Activated naive CD4-positive, alpha-beta T cell treated with anti-CD3 and anti-CD28 coated beads, Interleukin-2, amount 10 ng/mL, durations not matched to agents 7 days and 5 days (primary cell): ENCODE results near the gene OTOF.

Experiments
- CTCF ChIA-PET: fragments of 350-600 bp; sonication (Branson Sonifier 250); formaldehyde crosslinking; loops from one replicate; lab custom pipeline; 2021; ENCODE audit warnings: antibody characterized with exemption; lab: Charles Lee
- DNase-seq: peaks from one replicate; pipeline ENCODE4 v3.0.0-alpha.2; 2020
- H3K27ac Mint-ChIP-seq: one replicate; pipeline ENCODE4 v1.8.0; 2021; ENCODE audit warnings: mild to moderate bottlenecking, moderate library complexity, mixed read lengths
- H3K27me3 Mint-ChIP-seq: one replicate; pipeline ENCODE4 v1.8.0; 2021; ENCODE audit warnings: mild to moderate bottlenecking, mixed read lengths
- H3K36me3 Mint-ChIP-seq: one replicate; pipeline ENCODE4 v1.8.0; 2021; ENCODE audit warnings: mixed read lengths
- H3K4me1 Mint-ChIP-seq: one replicate; pipeline ENCODE4 v1.8.0; 2021; ENCODE audit warnings: mixed read lengths
- H3K4me3 Mint-ChIP-seq: one replicate; pipeline ENCODE4 v1.8.0; 2021; ENCODE audit warnings: mild to moderate bottlenecking, moderate library complexity, mixed read lengths
- H3K9me3 Mint-ChIP-seq: one replicate; pipeline ENCODE4 v1.8.0; 2021; ENCODE audit warnings: mixed read lengths

Gene OTOF

GRCh38 chr2:26462511-26463243 lies 15.2 kb downstream of the OTOF start:
- peaks cover 4% of the 10 kb centered on the region for H3K27me3 Mint-ChIP-seq
- DNase-seq = peak; percentile 33

GRCh38 chr2:26462100-26462499 lies 15.8 kb downstream of the OTOF start:
- H3K4me1 Mint-ChIP-seq = no peaks in the 10 kb centered on the region
- DNase-seq = no peak
- H3K27ac Mint-ChIP-seq = no peak overlapping the region
- H3K27me3 Mint-ChIP-seq = peaks cover 4% of the 10 kb centered on the region
- CTCF ChIA-PET = interaction anchor here (1.2 kb wide), 1 partner anchor 52 kb away, joined by 3 read pairs; no protein-coding TSS in a partner anchor
- H3K36me3 Mint-ChIP-seq = no peaks in the 10 kb centered on the region
- H3K4me3 Mint-ChIP-seq = no peak overlapping the region
- H3K9me3 Mint-ChIP-seq = no peaks in the 10 kb centered on the region

More at GRCh38 chr2:26462511-26463243, 15.2 kb downstream of the OTOF start:
- CTCF ChIA-PET = interaction anchor here (1.2 kb wide), 2 partner anchors 40 to 52 kb away, joined by 3 to 4 read pairs; no protein-coding TSS in a partner anchor
- H3K4me1 Mint-ChIP-seq = no peaks in the 10 kb centered on the region
- no peak overlapping the region for H3K4me3 Mint-ChIP-seq
- no peak overlapping the region for H3K27ac Mint-ChIP-seq
- H3K9me3 Mint-ChIP-seq = no peaks in the 10 kb centered on the region
- H3K36me3 Mint-ChIP-seq = no peaks in the 10 kb centered on the region

DNA sequence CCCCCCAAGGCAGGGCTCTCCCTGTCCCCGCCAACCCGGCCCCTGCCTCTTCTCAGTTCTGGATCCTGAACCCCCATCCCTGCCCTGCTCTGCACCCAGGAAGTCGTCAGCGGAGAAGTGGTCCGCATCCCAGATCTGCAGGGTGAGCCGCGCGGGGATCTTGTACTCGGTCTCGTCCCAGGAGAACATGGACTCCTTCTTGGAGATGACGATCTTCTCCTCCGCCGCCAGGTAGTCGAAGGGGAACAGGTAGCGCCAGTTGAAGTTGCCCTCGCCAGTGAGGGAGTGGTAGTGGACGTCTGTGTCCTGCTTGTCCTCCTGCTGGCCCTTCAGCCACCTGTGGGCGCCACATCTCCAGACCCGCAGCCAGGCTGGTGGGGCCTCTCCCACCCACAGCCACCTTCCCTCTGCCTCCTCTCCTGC lies 16.3 kb downstream of the OTOF start:
- peaks cover 4% of the 10 kb centered on the region for H3K27me3 Mint-ChIP-seq
- H3K27ac Mint-ChIP-seq = no peak overlapping the region
- no peaks in the 10 kb centered on the region for H3K9me3 Mint-ChIP-seq
- DNase-seq = no peak
- no peaks in the 10 kb centered on the region for H3K36me3 Mint-ChIP-seq
- H3K4me1 Mint-ChIP-seq = no peaks in the 10 kb centered on the region
- CTCF ChIA-PET = interaction anchor here (1.2 kb wide), 1 partner anchor 53 kb away, joined by 3 read pairs; no protein-coding TSS in a partner anchor
- H3K4me3 Mint-ChIP-seq = no peak overlapping the region

DNA sequence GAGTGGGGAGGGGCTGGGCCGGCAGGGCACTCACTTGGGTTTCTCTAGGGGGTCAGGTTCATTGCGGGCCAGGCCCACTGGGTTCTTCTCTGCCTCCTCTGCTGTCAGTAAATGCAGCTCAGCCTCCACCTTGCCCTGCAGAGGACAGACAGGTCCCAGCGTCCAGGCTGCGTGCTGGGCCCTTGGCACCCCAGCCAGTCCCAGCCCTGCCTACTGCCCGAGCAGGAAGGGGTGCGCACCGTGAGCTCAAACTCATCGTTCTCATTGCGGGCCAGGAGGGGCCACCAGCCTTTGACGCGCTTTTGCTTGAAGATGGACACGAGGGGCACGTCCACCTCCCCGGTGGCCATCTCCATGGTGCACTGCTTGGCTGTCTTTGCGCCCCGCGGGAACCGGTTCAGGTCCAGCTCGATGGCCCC lies 17.3 kb downstream of the OTOF start:
- Mint-ChIP-seq H3K27me3 (peaks cover 5% of the 10 kb centered on the region), H3K4me1 (no peaks in the 10 kb centered on the region), H3K36me3 (no peaks in the 10 kb centered on the region), H3K4me3 (no peak overlapping the region), H3K27ac (peak overlapping the region; percentile 33), H3K9me3 (no peaks in the 10 kb centered on the region)
- no peak for DNase-seq
- CTCF ChIA-PET = interaction anchor here (0.6 to 1.3 kb wide), 2 partner anchors 117 to 296 kb away, joined by 3 read pairs; no protein-coding TSS in a partner anchor

GRCh38 chr2:26459991-26460612 lies 17.8 kb downstream of the OTOF start:
- DNase-seq = no peak
- Mint-ChIP-seq H3K27ac (no peak overlapping the region), H3K27me3 (peaks cover 8% of the 10 kb centered on the region), H3K36me3 (no peaks in the 10 kb centered on the region), H3K4me3 (no peak overlapping the region), H3K9me3 (no peaks in the 10 kb centered on the region), H3K4me1 (no peaks in the 10 kb centered on the region)
- CTCF ChIA-PET = interaction anchor here (0.6 to 2.1 kb wide), 3 partner anchors 11 to 295 kb away, joined by 3 to 4 read pairs (median 3); no protein-coding TSS in a partner anchor

DNA sequence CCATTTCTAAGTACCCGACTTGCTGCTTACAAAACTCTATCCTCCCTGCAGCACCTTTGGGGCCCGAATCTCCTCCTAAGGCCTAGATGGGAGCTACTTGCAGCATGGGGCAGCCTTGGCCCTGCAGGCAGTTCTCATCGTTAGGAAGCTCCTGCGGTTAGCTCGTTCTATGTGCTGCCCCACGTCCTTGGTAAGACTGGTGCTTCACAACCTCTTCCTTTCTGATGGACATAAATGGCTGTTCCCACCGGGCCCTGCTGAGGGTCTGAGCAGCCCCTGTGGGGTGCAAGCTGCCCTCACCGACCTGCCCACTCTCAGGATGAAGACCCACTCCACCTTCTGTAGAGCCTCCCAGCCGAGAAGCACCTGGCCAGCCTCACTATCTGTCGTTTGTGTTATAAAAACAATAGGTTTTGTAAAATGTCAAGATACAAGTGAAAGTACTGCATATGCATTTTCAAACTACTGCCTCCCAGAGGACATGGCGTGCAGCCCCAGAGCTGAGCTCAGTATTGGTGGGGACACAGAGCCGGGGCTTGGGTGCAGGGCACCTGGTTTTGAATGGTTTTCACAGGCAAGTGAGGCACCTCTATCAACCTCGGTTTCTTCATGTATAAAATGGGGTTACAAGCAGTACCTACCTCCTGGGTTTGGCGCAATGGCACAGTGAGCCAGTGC lies 19.4 kb downstream of the OTOF start:
- H3K9me3 Mint-ChIP-seq = no peaks in the 10 kb centered on the region
- H3K27me3 Mint-ChIP-seq = peaks cover 14% of the 10 kb centered on the region
- H3K27ac Mint-ChIP-seq = no peak overlapping the region
- H3K4me3 Mint-ChIP-seq = no peak overlapping the region
- CTCF ChIA-PET = interaction anchor here (2.1 kb wide), 1 partner anchor 9 kb away, joined by 4 read pairs; no protein-coding TSS in a partner anchor
- peak; percentile 14 for DNase-seq
- H3K4me1 Mint-ChIP-seq = no peaks in the 10 kb centered on the region
- no peaks in the 10 kb centered on the region for H3K36me3 Mint-ChIP-seq

- peak; percentile 12 for DNase-seq
- Mint-ChIP-seq H3K27me3 (peaks cover 21% of the 10 kb centered on the region), H3K4me1 (no peaks in the 10 kb centered on the region), H3K27ac (no peak overlapping the region), H3K36me3 (no peaks in the 10 kb centered on the region), H3K9me3 (no peaks in the 10 kb centered on the region), H3K4me3 (no peak overlapping the region)
- CTCF ChIA-PET = interaction anchor here (2.1 kb wide), 1 partner anchor 9 kb away, joined by 4 read pairs; no protein-coding TSS in a partner anchor
Measured at GRCh38 chr2:26457695-26458364, 20.1 kb downstream of the OTOF start.

DNA sequence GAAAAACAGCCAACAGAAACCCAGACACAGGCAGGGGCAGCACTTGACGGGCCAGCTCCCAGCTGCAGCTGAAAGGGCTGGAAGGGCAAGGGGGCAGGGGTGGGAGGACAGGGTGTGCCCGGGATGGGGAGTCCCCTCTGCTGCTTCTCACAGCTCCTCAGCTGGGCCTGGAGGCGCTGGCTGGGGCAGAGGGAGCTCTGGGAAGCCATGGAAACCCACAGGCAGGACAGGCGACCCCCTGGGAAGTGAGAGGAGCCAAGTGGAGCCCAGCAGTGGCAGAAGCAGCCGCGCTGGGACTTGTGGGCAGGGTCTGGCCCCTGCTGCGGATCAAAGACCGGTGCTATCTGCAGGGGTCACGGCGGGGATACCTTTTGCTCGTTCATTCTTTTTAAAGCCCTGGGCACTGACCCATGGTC lies 20.7 kb downstream of the OTOF start:
- CTCF ChIA-PET = no interaction called here
- no peak overlapping the region for H3K4me3 Mint-ChIP-seq
- H3K9me3 Mint-ChIP-seq = no peaks in the 10 kb centered on the region
- no peak overlapping the region for H3K27ac Mint-ChIP-seq
- H3K36me3 Mint-ChIP-seq = no peaks in the 10 kb centered on the region
- peaks cover 21% of the 10 kb centered on the region for H3K27me3 Mint-ChIP-seq
- H3K4me1 Mint-ChIP-seq = no peaks in the 10 kb centered on the region
- peak; percentile 16 for DNase-seq

GRCh38 chr2:26456440-26457250 lies 21.3 kb downstream of the OTOF start:
- H3K9me3 Mint-ChIP-seq = no peaks in the 10 kb centered on the region
- H3K4me1 Mint-ChIP-seq = no peaks in the 10 kb centered on the region
- peaks cover 21% of the 10 kb centered on the region for H3K27me3 Mint-ChIP-seq
- peak; percentile 14 for DNase-seq
- H3K27ac Mint-ChIP-seq = no peak overlapping the region
- H3K4me3 Mint-ChIP-seq = no peak overlapping the region
- no peaks in the 10 kb centered on the region for H3K36me3 Mint-ChIP-seq
- CTCF ChIA-PET = interaction anchor here (1.3 kb wide), 1 partner anchor 35 kb away, joined by 3 read pairs; no protein-coding TSS in a partner anchor

GRCh38 chr2:26455670-26456439 lies 22.1 kb downstream of the OTOF start:
- no peak for DNase-seq
- no peaks in the 10 kb centered on the region for H3K4me1 Mint-ChIP-seq
- H3K9me3 Mint-ChIP-seq = no peaks in the 10 kb centered on the region
- no peak overlapping the region for H3K27ac Mint-ChIP-seq
- CTCF ChIA-PET = interaction anchor here (1.3 kb wide), 2 partner anchors 36 to 505 kb away, joined by 3 read pairs; no protein-coding TSS in a partner anchor
- H3K36me3 Mint-ChIP-seq = no peaks in the 10 kb centered on the region
- no peak overlapping the region for H3K4me3 Mint-ChIP-seq
- H3K27me3 Mint-ChIP-seq = peaks cover 25% of the 10 kb centered on the region

DNA sequence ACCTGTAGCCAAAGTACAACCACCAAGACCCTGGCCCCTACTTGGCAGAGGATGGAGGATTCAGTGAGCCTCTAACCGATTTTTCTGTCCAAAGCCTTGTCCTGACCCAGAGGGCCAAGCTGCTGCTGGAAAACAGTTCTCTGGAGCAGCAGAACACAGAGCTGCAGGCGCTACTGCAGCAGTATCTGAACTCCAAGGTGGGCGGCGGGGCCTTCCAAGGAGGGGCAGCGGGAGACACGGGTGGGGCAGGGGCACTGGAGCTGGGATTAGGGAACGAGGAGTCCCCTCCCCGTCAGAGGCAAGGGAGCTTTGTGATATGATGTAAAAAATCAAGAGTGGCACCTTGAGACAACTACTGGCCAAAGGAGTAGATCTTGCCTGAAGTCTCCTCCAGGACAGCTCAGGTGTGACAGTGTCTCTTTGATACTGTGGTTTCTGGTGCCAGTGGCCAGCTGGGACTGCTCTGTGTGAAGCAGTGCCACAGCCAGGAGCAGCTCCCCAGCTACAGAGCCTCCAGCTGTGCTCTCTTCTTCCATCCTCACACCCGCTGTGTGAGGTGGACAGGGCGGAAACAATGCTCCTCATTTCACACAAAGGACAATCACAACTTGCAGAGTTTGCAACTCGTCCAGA lies 22.8 kb downstream of the OTOF start:
- DNase-seq = peak; percentile 2
- peaks cover 27% of the 10 kb centered on the region for H3K27me3 Mint-ChIP-seq
- no peak overlapping the region for H3K27ac Mint-ChIP-seq
- CTCF ChIA-PET = interaction anchor here (1.3 kb wide), 1 partner anchor 504 kb away, joined by 3 read pairs; no protein-coding TSS in a partner anchor
- H3K9me3 Mint-ChIP-seq = no peaks in the 10 kb centered on the region
- H3K4me3 Mint-ChIP-seq = no peak overlapping the region
- H3K36me3 Mint-ChIP-seq = no peaks in the 10 kb centered on the region
- H3K4me1 Mint-ChIP-seq = no peaks in the 10 kb centered on the region

DNA sequence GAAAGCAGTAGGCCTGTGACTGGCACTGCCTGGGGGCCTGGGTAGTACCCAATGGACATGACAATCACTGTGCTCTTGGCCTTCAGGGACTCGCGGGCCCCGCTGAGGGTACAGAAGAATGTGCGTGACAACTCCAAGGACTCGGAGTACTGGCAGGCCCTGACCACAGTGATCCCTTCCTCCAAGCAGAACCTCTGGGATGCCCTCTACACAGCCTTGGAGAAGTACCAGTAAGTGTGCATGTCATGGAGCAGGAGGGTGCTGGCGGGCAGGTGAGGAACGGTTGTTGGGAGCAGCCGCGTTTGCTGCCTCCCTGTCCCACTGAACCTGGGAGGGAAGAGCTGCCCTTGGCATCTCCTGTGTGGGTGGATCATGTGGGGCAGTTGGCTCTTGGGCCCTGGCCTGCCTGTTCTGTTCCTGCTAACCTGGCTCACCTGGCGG lies 23.3 kb downstream of the OTOF start:
- H3K9me3 Mint-ChIP-seq = no peaks in the 10 kb centered on the region
- no peaks in the 10 kb centered on the region for H3K36me3 Mint-ChIP-seq
- no peak overlapping the region for H3K4me3 Mint-ChIP-seq
- no peak overlapping the region for H3K27ac Mint-ChIP-seq
- CTCF ChIA-PET = interaction anchor here (1.3 kb wide), 1 partner anchor 504 kb away, joined by 3 read pairs; no protein-coding TSS in a partner anchor
- DNase-seq = no peak
- H3K4me1 Mint-ChIP-seq = no peaks in the 10 kb centered on the region
- peaks cover 29% of the 10 kb centered on the region for H3K27me3 Mint-ChIP-seq
